IMR-90 (cell line): ENCODE measurements around the gene SLC9A7.

Experiments
- BHLHE40 ChIP-seq: fragments of 150-350 bp; IDR thresholded peaks from 2 replicates; pipeline ENCODE4 v1.6.1; 2016; ENCODE audit warnings: mild to moderate bottlenecking, low read depth, low read length
- CEBPB ChIP-seq: IDR thresholded peaks from 2 replicates; pipeline ENCODE4 v1.6.1; 2012; ENCODE audit warnings: low read depth, low read length, improper control_type of control experiment
- CTCF ChIP-seq: conservative IDR thresholded peaks from 2 replicates; pipeline ENCODE4 v1.5.1; 2012; ENCODE audit warnings: mild to moderate bottlenecking, low read depth, low read length, improper control_type of control experiment
- FOS ChIP-seq: fragments of 150-350 bp; IDR thresholded peaks from 2 replicates; pipeline ENCODE4 v1.6.1; 2016; ENCODE audit warnings: low read depth, low read length
- MAFK ChIP-seq: IDR thresholded peaks from 2 replicates; pipeline ENCODE4 v1.6.1; 2012; ENCODE audit warnings: low read depth, low read length, improper control_type of control experiment
- MAZ ChIP-seq: IDR thresholded peaks from 2 replicates; pipeline ENCODE4 v1.6.1; 2012; ENCODE audit warnings: low read depth, mild to moderate bottlenecking, low read length, improper control_type of control experiment, moderate library complexity, borderline replicate concordance
- MXI1 ChIP-seq: IDR thresholded peaks from 2 replicates; pipeline ENCODE4 v1.6.1; 2012; ENCODE audit warnings: low read depth, mild to moderate bottlenecking, low read length, moderate library complexity, borderline replicate concordance
- NFE2L2 ChIP-seq: fragments of 150-350 bp; IDR thresholded peaks from 2 replicates; pipeline ENCODE4 v1.6.1; 2016; ENCODE audit warnings: low read depth, mild to moderate bottlenecking, low read length
- POLR2A ChIP-seq: IDR thresholded peaks from 2 replicates; pipeline ENCODE4 v1.6.1; 2012; ENCODE audit warnings: mild to moderate bottlenecking, low read depth, low read length
- RAD21 ChIP-seq: IDR thresholded peaks from 2 replicates; pipeline ENCODE4 v1.6.1; 2012; ENCODE audit warnings: low read length, improper control_type of control experiment
- RFX5 ChIP-seq: IDR thresholded peaks from 2 replicates; pipeline ENCODE4 v1.8.0; 2012; ENCODE audit warnings: low read depth, mild to moderate bottlenecking, low read length, moderate library complexity
- SMC3 ChIP-seq: fragments of 150-350 bp; IDR thresholded peaks from 2 replicates; pipeline ENCODE4 v1.6.1; 2016; ENCODE audit warnings: low read depth, mild to moderate bottlenecking, antibody characterized with exemption, low read length, moderate library complexity
- TF ChIP-seq, protein P1 (sequence below): fragments of 150-350 bp; IDR thresholded peaks from 2 replicates; pipeline ENCODE4 v1.6.1; 2017; ENCODE audit warnings: mild to moderate bottlenecking, antibody characterized with exemption, low read length, low read depth
- TF ChIP-seq, protein P2 (sequence below): fragments of 150-350 bp; IDR thresholded peaks from 2 replicates; pipeline ENCODE4 v1.6.1; 2016; ENCODE audit warnings: low read depth, mild to moderate bottlenecking, low read length, moderate library complexity, borderline replicate concordance

- TF ChIP-seq, protein P1, sequence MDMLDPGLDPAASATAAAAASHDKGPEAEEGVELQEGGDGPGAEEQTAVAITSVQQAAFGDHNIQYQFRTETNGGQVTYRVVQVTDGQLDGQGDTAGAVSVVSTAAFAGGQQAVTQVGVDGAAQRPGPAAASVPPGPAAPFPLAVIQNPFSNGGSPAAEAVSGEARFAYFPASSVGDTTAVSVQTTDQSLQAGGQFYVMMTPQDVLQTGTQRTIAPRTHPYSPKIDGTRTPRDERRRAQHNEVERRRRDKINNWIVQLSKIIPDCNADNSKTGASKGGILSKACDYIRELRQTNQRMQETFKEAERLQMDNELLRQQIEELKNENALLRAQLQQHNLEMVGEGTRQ: no peak
- TF ChIP-seq CTCF: no peak
- no peak for TF ChIP-seq BHLHE40
- TF ChIP-seq RAD21: no peak
- no peak for TF ChIP-seq POLR2A
- no peak for TF ChIP-seq MXI1
- no peak for TF ChIP-seq CEBPB
- no peak for TF ChIP-seq MAFK
- TF ChIP-seq NFE2L2: no peak
- TF ChIP-seq, protein P2, sequence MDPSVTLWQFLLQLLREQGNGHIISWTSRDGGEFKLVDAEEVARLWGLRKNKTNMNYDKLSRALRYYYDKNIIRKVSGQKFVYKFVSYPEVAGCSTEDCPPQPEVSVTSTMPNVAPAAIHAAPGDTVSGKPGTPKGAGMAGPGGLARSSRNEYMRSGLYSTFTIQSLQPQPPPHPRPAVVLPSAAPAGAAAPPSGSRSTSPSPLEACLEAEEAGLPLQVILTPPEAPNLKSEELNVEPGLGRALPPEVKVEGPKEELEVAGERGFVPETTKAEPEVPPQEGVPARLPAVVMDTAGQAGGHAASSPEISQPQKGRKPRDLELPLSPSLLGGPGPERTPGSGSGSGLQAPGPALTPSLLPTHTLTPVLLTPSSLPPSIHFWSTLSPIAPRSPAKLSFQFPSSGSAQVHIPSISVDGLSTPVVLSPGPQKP: no peak
- no peak for TF ChIP-seq SMC3
- TF ChIP-seq MAZ: no peak
- TF ChIP-seq FOS: no peak
- no peak for TF ChIP-seq RFX5
These were observed 113.3 kb downstream of the SLC9A7 start for GRCh38 chrX:46645614-46646013.
